Osteoblast (primary cell): ENCODE results near the gene CAMTA1. TPM values are rescaled to one million over a fixed set of nuclear protein-coding genes. Genes with fewer than 3 reads are reported as not detected.

Experiments
- DNase-seq: peaks from one replicate; pipeline ENCODE4 v3.0.0; 2011; ENCODE audit warnings: low spot score, mixed read lengths; ENCODE audit not compliant: insufficient read length; ENCODE audit errors: missing footprints
- H2AFZ ChIP-seq: 2 replicates; pipeline ENCODE4 v1.6.0; 2011; ENCODE audit warnings: mild to moderate bottlenecking, low read length
- H3K27ac ChIP-seq: 2 replicates; pipeline ENCODE4 v1.5.1; 2011; ENCODE audit warnings: mild to moderate bottlenecking, low read depth, low read length, moderate library complexity
- H3K27me3 ChIP-seq: 2 replicates; pipeline ENCODE4 v1.6.0; 2012; ENCODE audit warnings: mild to moderate bottlenecking, control low read depth, inconsistent platforms, low read length, moderate library complexity; ENCODE audit not compliant: insufficient read depth
- H3K36me3 ChIP-seq: 2 replicates; pipeline ENCODE4 v1.5.1; 2011; ENCODE audit warnings: mild to moderate bottlenecking, low read length, control low read depth, moderate library complexity; ENCODE audit not compliant: insufficient read depth
- H3K4me1 ChIP-seq: 2 replicates; pipeline ENCODE4 v1.5.1; 2011; ENCODE audit warnings: mild to moderate bottlenecking, low read length, control low read depth, moderate library complexity; ENCODE audit not compliant: insufficient read depth
- H3K4me2 ChIP-seq: 2 replicates; pipeline ENCODE4 v1.6.0; 2011; ENCODE audit warnings: mild to moderate bottlenecking, low read length; ENCODE audit not compliant: insufficient read depth
- H3K4me3 ChIP-seq: fragments of 200-600 bp; sonication (generic); 3 replicates; pipeline ENCODE4 v1.5.1; 2012; ENCODE audit warnings: mild to moderate bottlenecking, low read length, inconsistent platforms; ENCODE audit not compliant: insufficient read depth
- H3K79me2 ChIP-seq: 2 replicates; pipeline ENCODE4 v1.6.0; 2012; ENCODE audit warnings: mild to moderate bottlenecking, low read length, control low read depth, inconsistent platforms; ENCODE audit not compliant: insufficient read depth
- H3K9me3 ChIP-seq: 2 replicates; pipeline ENCODE4 v1.5.1; 2011; ENCODE audit warnings: low read depth, low read length, control low read depth
- H4K20me1 ChIP-seq: 2 replicates; pipeline ENCODE4 v1.6.0; 2012; ENCODE audit warnings: mild to moderate bottlenecking, low read length, control low read depth; ENCODE audit not compliant: insufficient read depth
- total RNA-seq: library from RNA; depleted of rRNA; stranded (reverse); fragments of >200 nt; gene quantifications from 2 replicates; pipeline ENCODE4 v1.2.3, GENCODE V29; 2012
- TF ChIP-seq, protein P1 (sequence below): IDR thresholded peaks from 2 replicates; pipeline ENCODE4 v1.5.1; 2011; ENCODE audit warnings: mild to moderate bottlenecking, low read depth, low read length, moderate library complexity; ENCODE audit errors: extremely low read depth

Gene CAMTA1
- total RNA-seq, 1 donor, result 47.4 TPM

DNA sequence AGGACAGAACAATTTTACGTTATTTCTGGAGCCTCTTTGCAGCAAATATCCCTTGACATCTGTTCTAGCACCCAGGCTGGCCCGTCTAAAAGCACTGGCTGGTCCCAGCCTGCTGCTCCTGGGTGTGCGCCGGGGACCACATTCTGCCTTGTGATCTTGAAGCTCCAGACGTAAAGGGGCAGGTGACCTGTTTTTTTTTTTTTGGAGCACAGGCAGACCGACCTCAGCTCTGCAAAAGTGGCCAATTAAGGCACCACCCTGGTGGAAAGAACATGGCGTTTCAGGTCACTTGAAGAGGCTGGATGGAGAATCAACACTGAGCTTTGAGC lies 13.8 kb upstream of the CAMTA1 start:
- Histone ChIP-seq H4K20me1 (no peaks in the 10 kb centered on the region), H2AFZ (no peak overlapping the region), H3K4me3 (no peak overlapping the region), H3K27ac (no peak overlapping the region), H3K27me3 (no peaks in the 10 kb centered on the region), H3K4me2 (no peak overlapping the region), H3K4me1 (peaks cover 7% of the 10 kb centered on the region), H3K36me3 (no peaks in the 10 kb centered on the region), H3K79me2 (no peaks in the 10 kb centered on the region), H3K9me3 (peaks cover 1% of the 10 kb centered on the region)
- no peak for DNase-seq
- TF ChIP-seq, protein P1, sequence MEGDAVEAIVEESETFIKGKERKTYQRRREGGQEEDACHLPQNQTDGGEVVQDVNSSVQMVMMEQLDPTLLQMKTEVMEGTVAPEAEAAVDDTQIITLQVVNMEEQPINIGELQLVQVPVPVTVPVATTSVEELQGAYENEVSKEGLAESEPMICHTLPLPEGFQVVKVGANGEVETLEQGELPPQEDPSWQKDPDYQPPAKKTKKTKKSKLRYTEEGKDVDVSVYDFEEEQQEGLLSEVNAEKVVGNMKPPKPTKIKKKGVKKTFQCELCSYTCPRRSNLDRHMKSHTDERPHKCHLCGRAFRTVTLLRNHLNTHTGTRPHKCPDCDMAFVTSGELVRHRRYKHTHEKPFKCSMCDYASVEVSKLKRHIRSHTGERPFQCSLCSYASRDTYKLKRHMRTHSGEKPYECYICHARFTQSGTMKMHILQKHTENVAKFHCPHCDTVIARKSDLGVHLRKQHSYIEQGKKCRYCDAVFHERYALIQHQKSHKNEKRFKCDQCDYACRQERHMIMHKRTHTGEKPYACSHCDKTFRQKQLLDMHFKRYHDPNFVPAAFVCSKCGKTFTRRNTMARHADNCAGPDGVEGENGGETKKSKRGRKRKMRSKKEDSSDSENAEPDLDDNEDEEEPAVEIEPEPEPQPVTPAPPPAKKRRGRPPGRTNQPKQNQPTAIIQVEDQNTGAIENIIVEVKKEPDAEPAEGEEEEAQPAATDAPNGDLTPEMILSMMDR, result no peak

DNA sequence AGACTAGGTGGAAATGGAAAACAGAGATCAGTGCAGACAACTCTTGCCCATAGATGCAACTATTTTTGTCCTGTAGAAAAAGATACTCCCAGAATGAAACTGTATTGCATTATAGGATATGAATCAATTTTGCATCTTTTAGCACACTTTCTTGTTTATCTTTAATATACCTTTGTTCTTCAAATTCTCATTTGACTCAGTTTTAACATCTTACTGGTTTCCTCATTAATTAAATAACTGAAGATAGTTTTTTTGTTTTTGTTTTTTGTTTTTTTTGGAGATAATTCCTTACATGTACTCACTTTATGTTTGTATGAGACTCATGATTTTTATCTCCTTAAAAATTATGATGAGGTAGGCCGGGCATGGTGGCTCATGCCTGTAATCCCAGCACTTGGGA lies 10.9 kb upstream of the CAMTA1 start:
- Histone ChIP-seq H3K79me2 (no peaks in the 10 kb centered on the region), H3K27ac (no peak overlapping the region), H4K20me1 (no peaks in the 10 kb centered on the region), H3K27me3 (no peaks in the 10 kb centered on the region), H3K36me3 (no peaks in the 10 kb centered on the region), H3K4me2 (no peak overlapping the region), H3K9me3 (peaks cover 3% of the 10 kb centered on the region), H2AFZ (no peak overlapping the region), H3K4me3 (no peak overlapping the region), H3K4me1 (peaks cover 7% of the 10 kb centered on the region)
- DNase-seq, result no peak
- TF ChIP-seq, protein P1, result no peak

GRCh38 chr1:6775261-6776043 lies 9.8 kb upstream of the CAMTA1 start:
- Histone ChIP-seq H3K36me3 (no peaks in the 10 kb centered on the region), H2AFZ (no peak overlapping the region), H3K79me2 (no peaks in the 10 kb centered on the region), H3K9me3 (peaks cover 3% of the 10 kb centered on the region), H3K27me3 (no peaks in the 10 kb centered on the region), H3K4me3 (no peak overlapping the region), H3K4me2 (no peak overlapping the region), H3K27ac (no peak overlapping the region), H4K20me1 (no peaks in the 10 kb centered on the region), H3K4me1 (peaks cover 7% of the 10 kb centered on the region)
- TF ChIP-seq, protein P1, result no peak
- DNase-seq, result no peak

- Histone ChIP-seq H3K9me3 (peaks cover 3% of the 10 kb centered on the region), H3K4me1 (no peaks in the 10 kb centered on the region), H3K4me3 (no peak overlapping the region), H3K27ac (no peak overlapping the region), H3K36me3 (no peaks in the 10 kb centered on the region), H3K27me3 (no peaks in the 10 kb centered on the region), H4K20me1 (no peaks in the 10 kb centered on the region), H3K4me2 (no peak overlapping the region), H2AFZ (no peak overlapping the region), H3K79me2 (no peaks in the 10 kb centered on the region)
- TF ChIP-seq, protein P1, result no peak
- DNase-seq, result no peak
Observed at GRCh38 chr1:6776389-6776788, 8.9 kb upstream of the CAMTA1 start.
